OCI-LY1 (cell line): Measurements from ENCODE around the gene ELFN2.

Experiments
- EZH2 ChIP-seq: fragments of 200-600 bp; sonication (generic), shearing (Covaris generic); IDR thresholded peaks from 2 replicates; pipeline ENCODE4 v1.8.0; 2017; ENCODE audit warnings: borderline replicate concordance, mixed run types, mild to moderate bottlenecking, antibody characterized with exemption, low read length, moderate library complexity, mixed read lengths
- TF ChIP-seq, protein P1 (sequence below): fragments of 200-600 bp; sonication (generic), shearing (Covaris generic); IDR thresholded peaks from 2 replicates; pipeline ENCODE4 v1.5.1; 2017; ENCODE audit warnings: mild to moderate bottlenecking, antibody characterized with exemption, low read length, moderate library complexity, mixed read lengths

DNA sequence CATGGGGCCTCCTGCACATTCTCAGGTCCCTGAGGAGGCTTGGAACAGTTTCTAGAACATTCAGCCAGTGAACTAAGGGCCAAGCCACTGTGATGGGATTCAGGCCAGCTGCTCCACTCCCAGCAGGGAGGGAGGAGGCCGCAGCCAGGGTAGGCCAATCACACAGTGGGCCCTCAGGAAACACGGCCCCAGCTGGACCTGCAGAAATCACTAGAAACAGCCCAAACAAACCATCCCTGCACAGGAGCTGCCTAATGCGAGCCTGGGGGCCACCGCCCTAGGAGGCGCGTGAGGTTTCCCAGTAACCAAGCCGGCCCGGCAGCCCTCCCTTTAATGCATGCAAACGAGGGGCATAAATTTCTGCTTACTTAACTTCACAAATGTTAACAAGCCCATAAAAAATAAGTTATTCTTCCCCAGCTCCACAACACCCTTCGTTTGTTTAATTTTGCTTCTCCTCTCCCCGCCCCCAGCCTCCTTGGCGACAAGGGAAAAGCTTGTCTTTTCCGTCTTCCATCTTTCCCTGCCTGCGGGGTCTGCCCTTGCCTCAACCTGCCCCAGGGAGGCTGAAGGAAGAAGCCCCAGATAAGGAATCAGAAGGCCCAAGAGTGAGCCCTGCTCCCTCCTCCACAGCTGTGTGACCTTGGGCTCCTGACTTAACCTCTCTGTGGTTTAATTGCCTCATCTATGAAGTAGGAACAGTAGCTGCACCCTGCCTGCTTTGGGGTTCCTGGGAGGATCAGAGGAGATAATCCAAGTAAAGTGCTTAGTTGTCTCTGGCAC is 25.7 kb downstream of the ELFN2 start:
- TF ChIP-seq, protein P1, sequence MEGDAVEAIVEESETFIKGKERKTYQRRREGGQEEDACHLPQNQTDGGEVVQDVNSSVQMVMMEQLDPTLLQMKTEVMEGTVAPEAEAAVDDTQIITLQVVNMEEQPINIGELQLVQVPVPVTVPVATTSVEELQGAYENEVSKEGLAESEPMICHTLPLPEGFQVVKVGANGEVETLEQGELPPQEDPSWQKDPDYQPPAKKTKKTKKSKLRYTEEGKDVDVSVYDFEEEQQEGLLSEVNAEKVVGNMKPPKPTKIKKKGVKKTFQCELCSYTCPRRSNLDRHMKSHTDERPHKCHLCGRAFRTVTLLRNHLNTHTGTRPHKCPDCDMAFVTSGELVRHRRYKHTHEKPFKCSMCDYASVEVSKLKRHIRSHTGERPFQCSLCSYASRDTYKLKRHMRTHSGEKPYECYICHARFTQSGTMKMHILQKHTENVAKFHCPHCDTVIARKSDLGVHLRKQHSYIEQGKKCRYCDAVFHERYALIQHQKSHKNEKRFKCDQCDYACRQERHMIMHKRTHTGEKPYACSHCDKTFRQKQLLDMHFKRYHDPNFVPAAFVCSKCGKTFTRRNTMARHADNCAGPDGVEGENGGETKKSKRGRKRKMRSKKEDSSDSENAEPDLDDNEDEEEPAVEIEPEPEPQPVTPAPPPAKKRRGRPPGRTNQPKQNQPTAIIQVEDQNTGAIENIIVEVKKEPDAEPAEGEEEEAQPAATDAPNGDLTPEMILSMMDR, result no peak
- no peak for TF ChIP-seq EZH2
